ENCODE data around the gene FAM50A. TPM values are rescaled to one million over a fixed set of nuclear protein-coding genes. Genes with fewer than 3 reads are reported as not detected.
"Not testable (repeated sequence)": the region's sequence is repeated elsewhere in the genome, so short reads cannot be mapped to it uniquely, and the experiment has no call there.

The FAM50A gene

DNA sequence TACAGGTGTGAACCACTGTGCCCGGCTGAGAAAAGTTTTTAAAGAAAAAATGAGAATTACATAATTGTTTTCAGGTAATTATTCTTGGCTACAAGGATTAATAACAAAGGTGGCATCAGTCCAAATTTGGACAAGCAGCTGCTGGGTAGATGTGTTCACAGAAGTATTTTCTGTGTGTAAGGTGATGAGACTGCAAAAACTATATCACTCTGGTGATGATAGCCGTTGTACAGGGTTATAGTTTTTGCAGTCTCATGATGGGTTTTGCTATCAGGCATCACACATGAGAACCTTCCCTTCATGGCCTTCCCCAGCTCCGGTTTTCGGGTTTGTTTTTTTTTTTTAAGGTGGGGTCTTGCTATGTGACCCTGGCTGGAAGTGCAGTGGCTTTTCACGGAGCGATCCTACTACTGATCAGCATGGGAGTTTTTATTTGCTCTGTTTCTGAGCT, 51.6 kb downstream of the FAM50A start:
- TF ChIP-seq GABPA (IDR thresholded peaks at IDR 0.05; ENCODE audit: low read depth), result no peak
- TF ChIP-seq, protein P1, sequence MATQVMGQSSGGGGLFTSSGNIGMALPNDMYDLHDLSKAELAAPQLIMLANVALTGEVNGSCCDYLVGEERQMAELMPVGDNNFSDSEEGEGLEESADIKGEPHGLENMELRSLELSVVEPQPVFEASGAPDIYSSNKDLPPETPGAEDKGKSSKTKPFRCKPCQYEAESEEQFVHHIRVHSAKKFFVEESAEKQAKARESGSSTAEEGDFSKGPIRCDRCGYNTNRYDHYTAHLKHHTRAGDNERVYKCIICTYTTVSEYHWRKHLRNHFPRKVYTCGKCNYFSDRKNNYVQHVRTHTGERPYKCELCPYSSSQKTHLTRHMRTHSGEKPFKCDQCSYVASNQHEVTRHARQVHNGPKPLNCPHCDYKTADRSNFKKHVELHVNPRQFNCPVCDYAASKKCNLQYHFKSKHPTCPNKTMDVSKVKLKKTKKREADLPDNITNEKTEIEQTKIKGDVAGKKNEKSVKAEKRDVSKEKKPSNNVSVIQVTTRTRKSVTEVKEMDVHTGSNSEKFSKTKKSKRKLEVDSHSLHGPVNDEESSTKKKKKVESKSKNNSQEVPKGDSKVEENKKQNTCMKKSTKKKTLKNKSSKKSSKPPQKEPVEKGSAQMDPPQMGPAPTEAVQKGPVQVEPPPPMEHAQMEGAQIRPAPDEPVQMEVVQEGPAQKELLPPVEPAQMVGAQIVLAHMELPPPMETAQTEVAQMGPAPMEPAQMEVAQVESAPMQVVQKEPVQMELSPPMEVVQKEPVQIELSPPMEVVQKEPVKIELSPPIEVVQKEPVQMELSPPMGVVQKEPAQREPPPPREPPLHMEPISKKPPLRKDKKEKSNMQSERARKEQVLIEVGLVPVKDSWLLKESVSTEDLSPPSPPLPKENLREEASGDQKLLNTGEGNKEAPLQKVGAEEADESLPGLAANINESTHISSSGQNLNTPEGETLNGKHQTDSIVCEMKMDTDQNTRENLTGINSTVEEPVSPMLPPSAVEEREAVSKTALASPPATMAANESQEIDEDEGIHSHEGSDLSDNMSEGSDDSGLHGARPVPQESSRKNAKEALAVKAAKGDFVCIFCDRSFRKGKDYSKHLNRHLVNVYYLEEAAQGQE (IDR thresholded peaks at IDR 0.05; ENCODE audit: insufficient replicate concordance, low read depth), result no peak
- TF ChIP-seq POLR2AphosphoS5 (IDR thresholded peaks at IDR 0.05; ENCODE audit: low read depth), result no peak
- TF ChIP-seq, protein P2, sequence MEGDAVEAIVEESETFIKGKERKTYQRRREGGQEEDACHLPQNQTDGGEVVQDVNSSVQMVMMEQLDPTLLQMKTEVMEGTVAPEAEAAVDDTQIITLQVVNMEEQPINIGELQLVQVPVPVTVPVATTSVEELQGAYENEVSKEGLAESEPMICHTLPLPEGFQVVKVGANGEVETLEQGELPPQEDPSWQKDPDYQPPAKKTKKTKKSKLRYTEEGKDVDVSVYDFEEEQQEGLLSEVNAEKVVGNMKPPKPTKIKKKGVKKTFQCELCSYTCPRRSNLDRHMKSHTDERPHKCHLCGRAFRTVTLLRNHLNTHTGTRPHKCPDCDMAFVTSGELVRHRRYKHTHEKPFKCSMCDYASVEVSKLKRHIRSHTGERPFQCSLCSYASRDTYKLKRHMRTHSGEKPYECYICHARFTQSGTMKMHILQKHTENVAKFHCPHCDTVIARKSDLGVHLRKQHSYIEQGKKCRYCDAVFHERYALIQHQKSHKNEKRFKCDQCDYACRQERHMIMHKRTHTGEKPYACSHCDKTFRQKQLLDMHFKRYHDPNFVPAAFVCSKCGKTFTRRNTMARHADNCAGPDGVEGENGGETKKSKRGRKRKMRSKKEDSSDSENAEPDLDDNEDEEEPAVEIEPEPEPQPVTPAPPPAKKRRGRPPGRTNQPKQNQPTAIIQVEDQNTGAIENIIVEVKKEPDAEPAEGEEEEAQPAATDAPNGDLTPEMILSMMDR (IDR thresholded peaks at IDR 0.05; ENCODE audit: insufficient read depth, low read length), result no peak
- no peak for TF ChIP-seq SPI1 (IDR thresholded peaks at IDR 0.05; ENCODE audit: borderline replicate concordance, low read depth)
- H3K27me3 ChIP-seq (ENCODE audit: insufficient read depth, poor library complexity, severe bottlenecking), result no peaks in the 10 kb centered on the region
- no peak for DNase-seq (ENCODE audit: low read depth in 1 of 2, low spot score in 1 of 2)
- H3K27ac ChIP-seq (replicated peaks), result no peak overlapping the region
- no peak overlapping the region for H3K4me3 ChIP-seq (replicated peaks; ENCODE audit: insufficient read depth, low read length)

DNA sequence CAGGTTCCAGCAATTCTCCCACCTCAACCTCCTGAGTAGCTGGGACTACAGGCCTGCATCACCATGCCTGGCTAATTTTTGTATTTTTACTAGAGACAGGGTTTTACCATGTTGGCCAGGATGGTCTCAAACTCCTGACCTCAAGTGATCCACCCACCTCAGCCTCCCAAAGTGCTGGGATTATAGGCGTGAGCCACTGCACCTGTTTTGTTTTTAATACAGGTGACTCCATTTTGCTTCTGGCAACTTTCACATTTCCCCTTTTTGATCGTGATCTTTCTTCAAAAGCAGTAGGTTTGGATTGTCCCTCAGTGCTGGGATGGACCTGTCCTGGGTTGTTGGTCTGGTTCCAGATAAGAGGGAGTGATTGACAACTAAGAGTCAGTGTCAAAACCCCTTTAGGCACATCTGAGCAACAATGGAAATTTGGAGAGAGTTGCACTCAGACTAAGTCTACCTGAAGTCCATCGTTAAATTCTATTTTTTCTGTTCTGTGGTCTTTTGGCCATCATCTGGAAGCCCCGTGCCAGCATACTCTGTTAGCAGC, 52.7 kb downstream of the FAM50A start:
- not testable (repeated sequence) for DNase-seq (ENCODE audit: low read depth in 1 of 2, low spot score in 1 of 2); H3K27me3 ChIP-seq (ENCODE audit: insufficient read depth, poor library complexity, severe bottlenecking); H3K27ac ChIP-seq (replicated peaks); H3K4me3 ChIP-seq (replicated peaks; ENCODE audit: insufficient read depth, low read length)

Small RNA genes lying within 50 kb of the gene (microRNA-seq; reads per million reads assigned to microRNA genes)
- gene MIR6858, result not detected

All from HL-60 (cell line).